Astrocyte of the cerebellum (primary cell): ENCODE data around the gene CR1L.
"Not testable (repeated sequence)": the region's sequence is repeated elsewhere in the genome, so short reads cannot be mapped to it uniquely, and the experiment has no call there.

Source experiments
- DNase-seq: peaks from one replicate; pipeline ENCODE4 v3.0.0-alpha.2; 2011; ENCODE audit warnings: low read depth
- H3K4me3 ChIP-seq: 2 replicates; pipeline ENCODE4 v1.5.1; 2011; ENCODE audit warnings: mild to moderate bottlenecking, low read depth, low read length, moderate library complexity
- in situ Hi-C: cut with HindIII; loops from 2 replicates; pipeline ENCODE4 v1.10.0; 2017; ENCODE audit warnings: low sequenced_read_pairs
- TF ChIP-seq, protein P1 (sequence below): IDR thresholded peaks from 2 replicates; pipeline ENCODE4 v1.5.1; 2012; ENCODE audit warnings: low read length, low read depth, moderate library complexity, mild to moderate bottlenecking; ENCODE audit errors: missing control alignments

The CR1L gene

DNA sequence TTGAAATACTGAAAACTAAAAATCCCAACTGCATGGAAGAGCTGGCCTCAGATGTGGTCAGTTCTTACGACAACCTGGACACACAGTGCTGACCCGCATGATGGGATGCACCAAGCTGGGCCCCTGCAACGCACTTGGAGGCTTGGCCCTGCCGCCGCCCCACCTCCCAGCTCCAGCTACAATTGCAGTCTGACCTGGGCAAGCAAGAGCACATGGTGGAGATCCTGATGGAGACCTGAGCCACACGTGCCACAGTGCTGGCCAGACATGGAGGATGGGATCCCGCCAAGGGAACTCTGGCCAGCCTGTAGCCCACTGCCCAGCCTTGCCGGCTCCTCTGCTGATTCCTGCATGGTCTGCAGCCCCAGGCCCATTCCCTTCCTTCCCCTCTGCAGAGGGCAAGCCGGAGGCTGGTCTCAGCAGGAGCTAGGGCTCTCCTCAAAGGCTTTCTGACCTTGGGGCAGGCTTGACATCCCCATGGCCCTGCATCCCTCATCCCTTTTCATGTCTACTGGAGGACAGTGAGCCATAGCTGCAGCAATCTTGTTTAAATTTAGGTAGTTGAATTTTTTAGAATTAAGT is 14.1 kb downstream of the CR1L start:
- DNase-seq: no peak
- TF ChIP-seq, protein P1, sequence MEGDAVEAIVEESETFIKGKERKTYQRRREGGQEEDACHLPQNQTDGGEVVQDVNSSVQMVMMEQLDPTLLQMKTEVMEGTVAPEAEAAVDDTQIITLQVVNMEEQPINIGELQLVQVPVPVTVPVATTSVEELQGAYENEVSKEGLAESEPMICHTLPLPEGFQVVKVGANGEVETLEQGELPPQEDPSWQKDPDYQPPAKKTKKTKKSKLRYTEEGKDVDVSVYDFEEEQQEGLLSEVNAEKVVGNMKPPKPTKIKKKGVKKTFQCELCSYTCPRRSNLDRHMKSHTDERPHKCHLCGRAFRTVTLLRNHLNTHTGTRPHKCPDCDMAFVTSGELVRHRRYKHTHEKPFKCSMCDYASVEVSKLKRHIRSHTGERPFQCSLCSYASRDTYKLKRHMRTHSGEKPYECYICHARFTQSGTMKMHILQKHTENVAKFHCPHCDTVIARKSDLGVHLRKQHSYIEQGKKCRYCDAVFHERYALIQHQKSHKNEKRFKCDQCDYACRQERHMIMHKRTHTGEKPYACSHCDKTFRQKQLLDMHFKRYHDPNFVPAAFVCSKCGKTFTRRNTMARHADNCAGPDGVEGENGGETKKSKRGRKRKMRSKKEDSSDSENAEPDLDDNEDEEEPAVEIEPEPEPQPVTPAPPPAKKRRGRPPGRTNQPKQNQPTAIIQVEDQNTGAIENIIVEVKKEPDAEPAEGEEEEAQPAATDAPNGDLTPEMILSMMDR: no peak
- in situ Hi-C loops: no loop called here
- no peak overlapping the region for H3K4me3 ChIP-seq

DNA sequence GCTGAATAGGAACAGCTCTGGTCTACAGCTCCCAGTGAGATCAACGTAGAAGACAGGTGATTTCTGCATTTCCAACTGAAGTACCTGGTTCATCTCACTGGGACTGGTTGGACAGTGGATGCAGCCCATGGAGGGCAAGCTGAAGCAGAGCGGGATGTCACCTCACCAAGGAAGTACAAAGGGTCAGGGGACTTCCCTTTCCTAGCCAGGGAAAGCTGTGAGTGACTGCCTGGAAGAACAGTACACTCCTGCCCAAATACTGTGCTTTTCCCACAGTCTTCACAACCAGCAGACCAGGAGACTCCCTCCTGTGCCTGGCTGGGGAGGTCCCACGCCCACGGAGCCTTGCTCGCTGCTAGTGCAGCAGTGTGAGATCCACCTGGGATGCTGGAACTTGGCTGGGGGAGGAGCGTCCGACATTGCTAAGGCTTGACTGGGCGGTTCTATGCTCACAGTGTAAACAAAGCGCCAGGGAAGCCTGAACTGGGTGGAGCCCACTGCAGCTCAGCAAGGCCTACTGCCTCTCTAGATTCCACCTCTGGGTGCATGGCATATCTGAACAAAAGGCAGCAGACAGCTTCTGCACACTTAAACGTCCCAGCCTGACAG is 14.7 kb downstream of the CR1L start:
- H3K4me3 ChIP-seq: no peak overlapping the region
- in situ Hi-C loops: no loop called here
- TF ChIP-seq, protein P1: no peak
- no peak for DNase-seq

DNA sequence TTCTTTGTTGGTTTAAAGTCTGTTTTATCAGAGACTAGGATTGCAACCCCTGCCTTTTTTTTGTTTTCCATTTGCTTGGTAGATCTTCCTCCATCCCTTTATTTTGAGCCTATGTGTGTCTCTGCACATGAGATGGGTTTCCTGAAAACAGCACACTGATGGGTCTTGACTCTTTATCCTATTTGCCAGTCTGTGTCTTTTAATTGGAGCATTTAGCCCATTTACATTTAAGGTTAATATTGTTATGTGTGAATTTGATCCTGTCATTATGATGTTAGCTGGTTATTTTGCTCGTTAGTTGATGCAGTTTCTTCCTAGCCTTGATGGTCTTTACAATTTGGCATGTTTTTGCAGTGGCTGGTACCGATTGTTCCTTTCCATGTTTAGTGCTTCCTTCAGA is 16.5 kb downstream of the CR1L start:
- DNase-seq, in situ Hi-C loops, H3K4me3 ChIP-seq: not testable (repeated sequence)

GRCh38 chr1:207666342-207666741 is 21.4 kb downstream of the CR1L start:
- in situ Hi-C loops: no loop called here

GRCh38 chr1:207669528-207670009 is 24.6 kb downstream of the CR1L start:
- in situ Hi-C loops: no loop called here
- DNase-seq: no peak
- no peak overlapping the region for H3K4me3 ChIP-seq
- TF ChIP-seq, protein P1: no peak

More at GRCh38 chr1:207666342-207666741, 21.4 kb downstream of the CR1L start:
- DNase-seq: no peak
- TF ChIP-seq, protein P1: no peak
- H3K4me3 ChIP-seq: no peak overlapping the region

- in situ Hi-C loops: no loop called here
- no peak overlapping the region for H3K4me3 ChIP-seq
- DNase-seq: no peak
- TF ChIP-seq, protein P1: no peak
Measured at GRCh38 chr1:207670192-207670591, 25.3 kb downstream of the CR1L start.

DNA sequence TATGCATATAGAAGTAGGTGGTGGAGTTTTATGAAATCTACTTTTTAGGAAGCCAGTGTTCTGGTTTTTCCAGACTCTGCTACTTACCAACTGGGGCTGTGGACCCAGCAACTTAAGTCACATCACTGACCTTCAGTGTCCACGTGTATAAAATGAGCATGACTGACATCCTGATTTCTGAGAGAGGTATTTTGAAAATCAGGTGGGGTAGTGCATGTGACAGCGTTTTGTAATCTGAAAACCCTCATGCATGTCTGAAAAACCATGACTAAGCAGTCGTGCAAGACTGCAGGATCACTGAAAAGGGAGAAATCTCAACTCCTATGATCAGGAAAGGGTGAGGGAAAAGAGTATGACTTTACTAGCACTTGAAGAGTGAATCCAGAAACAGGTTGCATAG is 26.1 kb downstream of the CR1L start:
- in situ Hi-C loops: no loop called here
- no peak overlapping the region for H3K4me3 ChIP-seq
- DNase-seq: no peak
- TF ChIP-seq, protein P1: no peak
